Esophagus muscularis mucosa (tissue), 4 donors: ENCODE results near the gene CEP95. TPM values are rescaled to one million over a fixed set of nuclear protein-coding genes. Genes with fewer than 3 reads are reported as not detected.

Experiments used
- DNase-seq: peaks from one replicate; pipeline ENCODE4 v3.0.0-alpha.2; 2017; ENCODE audit errors: extremely low spot score
- H3K27ac ChIP-seq, 4 donors: fragments of 200-600 bp; sonication (generic); replicated peaks in 1 of 4; 1 replicate in 3 of 4; 2 replicates in 1 of 4; pipeline ENCODE4 v1.5.1; 2016 to 2019; ENCODE audit warnings: mild to moderate bottlenecking in 1 of 4
- H3K27me3 ChIP-seq, 4 donors: fragments of 200-600 bp; sonication (generic); one replicate each; pipeline versions ENCODE4 v1.5.1 to v1.6.0; 2016 to 2019
- H3K36me3 ChIP-seq, 4 donors: fragments of 200-600 bp; sonication (generic); one replicate each; pipeline ENCODE4 v1.5.1; 2016 to 2019
- H3K4me1 ChIP-seq, 4 donors: fragments of 200-600 bp; sonication (generic); one replicate each; pipeline ENCODE4 v1.5.1; 2016 to 2019
- H3K4me3 ChIP-seq, 4 donors: fragments of 200-600 bp; sonication (generic); 1 replicate in 2 of 4; 2 replicates in 2 of 4; pipeline ENCODE4 v1.5.1; 2016 to 2019; ENCODE audit warnings: mild to moderate bottlenecking in 4 of 4, moderate library complexity in 1 of 4
- H3K9me3 ChIP-seq, 4 donors: fragments of 200-600 bp; sonication (generic); 1 replicate in 3 of 4; 2 replicates in 1 of 4; pipeline ENCODE4 v1.5.1; 2016 to 2019
- CTCF ChIP-seq, 3 experiments: fragments of 200-600 bp in 2 of 3; fragments of 450-650 bp in 1 of 3; sonication (generic) in 2 of 3; IDR thresholded peaks; one replicate each; pipeline ENCODE4 v1.5.1; 2017 to 2019; ENCODE audit warnings: antibody characterized with exemption in 3 of 3, mild to moderate bottlenecking in 2 of 3, moderate library complexity in 1 of 3
- EP300 ChIP-seq: sonication (generic); formaldehyde crosslinking; IDR thresholded peaks from one replicate; pipeline ENCODE4 v1.6.1; 2017; ENCODE audit warnings: antibody characterized with exemption
- POLR2A ChIP-seq: fragments of 450-650 bp; IDR thresholded peaks from one replicate; pipeline ENCODE4 v1.6.1; 2017; ENCODE audit warnings: antibody characterized with exemption, moderate library complexity, mild to moderate bottlenecking, low read depth
- POLR2AphosphoS5 ChIP-seq, 2 donors: sonication (generic); formaldehyde crosslinking; IDR thresholded peaks; one replicate each; pipeline ENCODE4 v1.6.1; 2017; ENCODE audit warnings: antibody characterized with exemption in 2 of 2
- WGBS: methylation state at CpG from one replicate; pipeline ENCODE4 v1.1.5; 2018; 5-methylcytosine and 5-hydroxymethylcytosine counted together
- intact Hi-C: fragments of 100-400 bp; cut with DNase I; formaldehyde crosslinking; loops from one replicate; pipeline ENCODE4 v1.15.1; 2023
- total RNA-seq, 4 donors: library from RNA; depleted of rRNA; stranded (reverse); fragments of >200 nt; gene quantifications; one replicate each; pipeline versions ENCODE4 v1.1.0 to v1.2.1, GENCODE V29; 2016

Gene CEP95
- total RNA-seq, 4 donors from 2014 or later: 24.6 to 39.5 (median 34.8) TPM

DNA sequence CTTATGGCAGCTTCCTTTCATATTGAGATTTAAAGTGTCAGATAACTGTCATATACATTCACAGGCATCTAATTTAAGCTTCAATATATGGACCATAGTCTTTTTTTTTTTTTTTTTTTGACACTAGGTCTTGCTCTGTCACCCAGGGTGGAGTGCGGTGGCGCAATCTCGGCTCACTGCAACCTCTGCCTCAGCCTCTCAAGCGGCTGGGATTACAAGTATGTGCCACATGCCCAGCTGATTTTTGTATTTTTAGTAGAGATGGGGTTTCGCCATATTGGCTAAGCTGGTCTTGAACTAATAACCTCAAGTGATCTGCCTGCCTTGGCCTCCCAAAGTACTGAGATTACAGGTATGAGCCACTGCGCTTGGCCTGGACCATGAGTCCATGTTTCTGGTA lies 13.6 kb downstream of the CEP95 start:
- no peak for DNase-seq
- no peak overlapping the region for H3K27ac ChIP-seq
- 96% methylated on average over 6 of the region's 6 CpGs for WGBS
- intact Hi-C loops: no loop called here
- no peaks in the 10 kb centered on the region for H3K27me3 ChIP-seq
- no peak overlapping the region for H3K4me3 ChIP-seq
- H3K4me1 ChIP-seq: peaks cover 0 to 5% (median 0%) of the 10 kb centered on the region in 4 donors
- TF ChIP-seq EP300: no peak
- no peak for TF ChIP-seq POLR2AphosphoS5 (IDR thresholded peaks at IDR 0.05)
- TF ChIP-seq CTCF (IDR thresholded peaks at IDR 0.05): no peak
- TF ChIP-seq POLR2A: no peak
- H3K36me3 ChIP-seq: peaks cover 41 to 100% (median 96%) of the 10 kb centered on the region in 4 donors
- no peaks in the 10 kb centered on the region for H3K9me3 ChIP-seq

GRCh38 chr17:64527914-64528313 lies 21.1 kb downstream of the CEP95 start:
- DNase-seq: no peak
- peaks cover 0 to 15% (median 4%) of the 10 kb centered on the region in 4 donors for H3K4me1 ChIP-seq
- no peaks in the 10 kb centered on the region for H3K9me3 ChIP-seq
- no peak overlapping the region for H3K27ac ChIP-seq
- WGBS: 96% methylated on average over 2 of the region's 2 CpGs
- TF ChIP-seq EP300 (no peak), POLR2A (no peak), CTCF (IDR thresholded peaks at IDR 0.05) (no peak), POLR2AphosphoS5 (IDR thresholded peaks at IDR 0.05) (no peak)
- intact Hi-C loops: no loop called here
- H3K36me3 ChIP-seq: peaks cover 67 to 100% (median 97%) of the 10 kb centered on the region in 4 donors
- no peak overlapping the region for H3K4me3 ChIP-seq
- no peaks in the 10 kb centered on the region for H3K27me3 ChIP-seq

DNA sequence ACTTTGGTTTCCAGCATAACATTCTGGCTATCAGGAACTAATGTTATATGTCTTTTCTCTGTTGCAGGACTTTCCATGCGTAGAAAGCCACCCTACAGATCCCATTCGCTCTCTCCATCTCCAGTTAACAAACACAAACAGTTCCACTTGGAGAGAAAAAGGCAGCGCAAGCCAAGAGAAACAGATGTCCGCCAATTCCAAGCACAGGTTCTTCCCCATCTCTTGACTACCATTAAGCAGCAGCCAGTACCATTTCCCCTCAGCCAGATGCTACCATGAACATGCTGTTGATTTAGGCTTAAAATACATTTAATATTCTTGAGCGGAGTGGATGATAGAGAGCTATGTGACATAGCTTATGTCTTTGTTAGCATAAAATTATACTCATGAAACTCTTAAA lies 22.4 kb downstream of the CEP95 start:
- Histone ChIP-seq H3K27ac (no peak overlapping the region), H3K27me3 (no peaks in the 10 kb centered on the region), H3K36me3 (peaks cover 62 to 100% (median 97%) of the 10 kb centered on the region in 4 donors), H3K4me3 (no peak overlapping the region), H3K4me1 (peaks cover 0 to 15% (median 4%) of the 10 kb centered on the region in 4 donors), H3K9me3 (no peaks in the 10 kb centered on the region)
- WGBS: 93% methylated on average over 5 of the region's 5 CpGs
- intact Hi-C loops: no loop called here
- DNase-seq: no peak
- TF ChIP-seq CTCF (IDR thresholded peaks at IDR 0.05) (no peak), POLR2AphosphoS5 (IDR thresholded peaks at IDR 0.05) (no peak), POLR2A (no peak), EP300 (no peak)

GRCh38 chr17:64531955-64532371 lies 25.2 kb downstream of the CEP95 start:
- no peak for DNase-seq
- TF ChIP-seq EP300 (no peak), CTCF (IDR thresholded peaks at IDR 0.05) (no peak), POLR2AphosphoS5 (IDR thresholded peaks at IDR 0.05) (no peak), POLR2A (no peak)
- Histone ChIP-seq H3K27ac (no peak overlapping the region), H3K9me3 (no peaks in the 10 kb centered on the region), H3K27me3 (no peaks in the 10 kb centered on the region), H3K4me1 (peaks cover 0 to 15% (median 4%) of the 10 kb centered on the region in 4 donors), H3K36me3 (peaks cover 59 to 100% (median 97%) of the 10 kb centered on the region in 4 donors), H3K4me3 (no peak overlapping the region)
- intact Hi-C loops: no loop called here
- WGBS: 71% methylated on average over 5 of the region's 5 CpGs

GRCh38 chr17:64532409-64532808 lies 25.6 kb downstream of the CEP95 start:
- no peak overlapping the region for H3K4me3 ChIP-seq
- no peaks in the 10 kb centered on the region for H3K27me3 ChIP-seq
- H3K9me3 ChIP-seq: no peaks in the 10 kb centered on the region
- no peak overlapping the region for H3K27ac ChIP-seq
- peaks cover 0 to 15% (median 4%) of the 10 kb centered on the region in 4 donors for H3K4me1 ChIP-seq
- 83% methylated on average over 5 of the region's 5 CpGs for WGBS
- intact Hi-C loops: no loop called here
- TF ChIP-seq POLR2A: no peak
- no peak for TF ChIP-seq CTCF (IDR thresholded peaks at IDR 0.05)
- TF ChIP-seq EP300: no peak
- no peak for TF ChIP-seq POLR2AphosphoS5 (IDR thresholded peaks at IDR 0.05)
- DNase-seq: no peak
- H3K36me3 ChIP-seq: peaks cover 63 to 100% (median 97%) of the 10 kb centered on the region in 4 donors
